ENCODE measurements around the gene CCDC87.
"Not testable (repeated sequence)": the region's sequence is repeated elsewhere in the genome, so short reads cannot be mapped to it uniquely, and the experiment has no call there.

Gene CCDC87

DNA sequence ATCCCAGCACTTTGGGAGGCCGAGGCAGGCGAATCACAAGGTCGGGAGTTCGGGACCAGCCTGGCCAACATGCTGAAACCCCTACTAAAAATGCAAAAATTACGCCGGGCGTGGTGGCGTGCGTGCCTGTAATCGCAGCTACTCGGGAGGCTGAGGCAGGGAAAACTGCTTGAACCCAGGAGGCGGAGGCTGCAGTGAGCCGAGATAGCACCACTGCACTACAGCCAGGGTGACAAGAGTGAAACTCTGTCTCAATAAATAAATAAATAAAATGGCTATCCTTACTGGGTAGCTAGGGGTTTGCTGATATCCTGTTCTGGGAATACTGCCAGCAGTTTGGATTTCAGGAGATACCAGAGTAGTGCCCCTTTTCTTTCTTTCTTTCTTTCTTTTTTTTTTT lies 21.2 kb upstream of the CCDC87 start:
- DNase-seq: no peak

- DNase-seq: no peak
These were observed 19.6 kb upstream of the CCDC87 start for GRCh38 chr11:66612458-66612857.

DNA sequence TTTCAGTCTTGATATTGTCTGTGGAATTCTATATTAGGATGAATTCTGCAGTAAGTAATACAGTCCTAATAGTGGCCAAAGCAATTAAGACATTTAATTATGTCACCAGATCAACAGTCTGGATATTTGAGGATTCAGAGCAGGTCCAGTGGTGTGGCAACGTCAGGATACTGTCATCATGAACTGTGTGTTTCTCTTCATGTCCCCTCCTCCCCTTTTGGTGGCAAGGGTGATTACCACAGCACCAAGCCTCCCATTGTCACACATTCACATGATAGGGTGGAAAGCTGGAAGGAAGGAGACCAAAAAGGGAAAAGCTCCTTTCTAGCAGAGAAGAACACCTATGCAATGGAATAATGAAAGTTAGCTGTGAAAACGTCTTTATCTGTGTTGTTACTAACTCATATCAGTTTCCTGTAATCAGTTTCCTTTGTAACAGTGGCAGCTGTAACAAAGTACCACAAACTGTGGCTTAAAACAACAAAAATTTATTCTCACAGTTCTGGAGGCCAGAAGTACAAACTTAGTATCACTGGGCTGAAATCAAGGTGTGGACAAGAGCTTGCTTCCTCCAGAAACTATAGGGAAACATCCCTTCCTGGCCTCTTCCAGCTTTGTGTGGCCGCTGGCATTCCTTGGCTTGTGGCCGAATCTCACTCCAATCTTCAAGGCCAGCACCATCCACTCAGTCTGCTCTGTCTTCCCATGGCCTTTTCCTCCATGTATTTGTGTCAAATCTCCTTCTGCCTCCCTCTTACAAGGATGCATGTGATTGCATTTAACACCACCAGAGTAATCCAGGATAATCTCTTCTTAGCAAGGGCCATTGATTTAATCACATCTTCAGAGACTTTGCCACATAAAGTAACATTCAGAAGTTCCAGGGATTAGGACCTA lies 17.1 kb upstream of the CCDC87 start:
- DNase-seq: peak; percentile 22 to 51 (median 40)

DNA sequence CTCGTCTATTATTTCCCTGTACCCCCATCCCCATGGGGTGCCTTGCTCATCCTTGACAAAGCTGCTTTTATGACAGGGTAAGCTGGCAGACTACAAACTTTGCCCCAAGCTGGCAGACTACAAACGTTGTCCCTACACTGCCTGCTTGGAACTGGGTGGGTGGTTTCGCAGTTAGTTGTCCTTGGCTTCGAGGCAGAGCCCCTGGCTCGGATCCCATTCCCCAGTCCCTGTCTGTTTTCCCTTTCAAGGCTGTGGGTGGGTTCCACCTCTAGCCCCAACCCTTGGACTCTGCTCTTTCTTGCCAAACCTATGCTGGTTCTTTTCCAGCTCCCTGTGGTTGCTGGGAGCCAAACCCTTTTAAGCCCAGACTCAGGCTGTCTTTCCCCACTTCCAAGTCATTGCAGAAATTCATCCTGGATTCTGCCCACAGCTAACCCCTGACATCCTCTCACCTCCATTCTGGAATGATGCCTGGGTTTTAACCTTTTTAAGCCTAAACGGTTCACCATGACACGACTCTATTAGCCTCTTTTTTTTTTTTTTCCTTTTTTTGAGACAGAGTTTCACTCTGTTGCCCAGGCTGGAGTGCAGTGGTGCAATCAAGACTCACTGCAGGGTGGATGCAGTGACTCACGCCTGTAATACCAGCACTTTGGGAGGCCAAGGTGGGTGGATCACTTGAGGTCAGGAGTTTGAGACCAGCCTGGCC lies 14.4 kb upstream of the CCDC87 start:
- DNase-seq: peak; percentile 25 to 57 (median 52)

DNA sequence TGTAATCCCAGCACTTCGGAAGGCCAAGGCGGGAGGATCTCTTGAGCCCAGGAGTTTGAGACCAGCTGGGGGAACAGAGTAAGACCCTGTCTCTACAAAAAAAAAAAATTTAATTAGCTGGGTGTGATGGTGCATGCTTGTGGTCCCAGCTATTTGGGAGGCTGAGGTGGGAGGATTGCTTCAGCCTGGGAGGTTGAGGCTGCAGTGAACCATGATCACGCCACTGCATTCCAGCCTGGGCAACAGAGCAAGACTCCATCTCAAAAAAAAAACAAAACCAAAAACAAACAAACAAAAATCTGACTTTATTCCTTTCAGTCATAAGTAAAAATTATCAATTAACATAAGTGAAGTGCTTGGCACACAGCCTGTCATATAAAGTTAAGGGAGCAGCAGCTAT lies 13.7 kb upstream of the CCDC87 start:
- not testable (repeated sequence) for DNase-seq

DNA sequence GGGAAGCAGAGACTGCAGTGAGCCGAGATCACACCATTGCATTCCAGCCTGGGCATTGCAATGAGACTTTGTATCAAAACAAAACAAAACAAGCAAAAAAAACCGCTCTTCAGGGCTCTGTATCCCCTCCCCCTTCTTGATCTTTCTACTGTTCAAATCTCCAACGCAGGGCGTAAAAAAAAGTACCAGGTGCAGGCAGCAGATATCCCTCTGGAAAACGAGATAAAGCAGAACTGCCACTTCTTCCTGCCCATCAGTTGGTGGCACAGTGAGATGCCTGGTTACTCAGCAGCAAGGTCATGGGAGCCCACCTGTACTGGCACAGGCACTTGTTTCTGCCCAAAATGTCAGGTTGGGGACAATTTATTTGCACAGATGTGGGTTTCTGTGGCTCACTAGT lies 11.3 kb upstream of the CCDC87 start:
- DNase-seq: no peak

DNA sequence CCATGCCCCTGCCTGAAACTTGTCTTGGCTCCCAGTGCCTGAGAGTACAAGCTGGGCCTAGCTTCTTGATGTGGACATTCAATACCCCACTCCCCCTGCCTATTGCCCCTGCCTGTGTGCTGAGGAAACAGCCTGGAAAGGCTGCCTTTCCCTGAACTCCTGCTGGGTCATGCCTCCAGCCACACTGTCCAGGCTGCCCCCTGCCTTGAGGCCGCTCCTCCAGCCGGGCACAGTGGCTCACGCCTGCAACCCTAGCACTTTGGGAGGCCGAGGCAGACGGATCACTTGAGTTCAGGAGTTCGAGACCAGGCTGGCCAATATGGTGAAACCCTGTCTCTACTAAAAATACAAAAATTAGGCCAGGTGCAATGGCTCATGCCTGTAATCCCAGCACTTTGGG lies 10.2 kb upstream of the CCDC87 start:
- DNase-seq: no peak

DNA sequence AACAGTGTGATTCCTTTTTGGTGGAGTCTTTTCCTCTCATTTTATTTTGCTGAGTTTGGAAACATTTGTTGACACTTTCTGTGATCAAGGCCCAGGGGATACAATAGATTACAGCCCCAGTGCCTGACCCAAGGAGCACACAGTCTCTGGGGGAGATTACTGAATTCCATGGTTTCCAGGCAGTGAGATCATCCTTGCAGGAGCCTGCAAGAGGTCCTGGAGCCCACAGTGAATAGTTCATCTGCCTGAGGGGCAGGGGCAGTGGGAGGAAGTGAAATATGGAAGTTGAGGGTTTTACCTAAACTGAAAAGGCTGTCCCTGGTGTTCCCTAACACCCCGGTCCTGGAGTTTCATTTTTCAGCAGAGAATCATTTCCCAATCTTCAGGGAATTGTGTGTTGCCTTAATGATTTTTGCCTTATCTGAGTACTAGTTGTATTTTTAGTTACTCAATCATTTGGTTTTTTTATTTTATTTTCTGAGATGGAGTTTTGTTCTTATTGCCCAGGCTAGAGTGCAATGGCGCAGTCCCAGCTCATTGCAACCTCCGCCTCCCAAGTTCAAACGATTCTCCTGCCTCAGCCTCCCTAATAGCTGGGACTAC lies 7.9 kb upstream of the CCDC87 start:
- DNase-seq: peak; percentile 37 to 61 (median 58)

GRCh38 chr11:66600219-66600618 lies 7.4 kb upstream of the CCDC87 start:
- DNase-seq: no peak

DNA sequence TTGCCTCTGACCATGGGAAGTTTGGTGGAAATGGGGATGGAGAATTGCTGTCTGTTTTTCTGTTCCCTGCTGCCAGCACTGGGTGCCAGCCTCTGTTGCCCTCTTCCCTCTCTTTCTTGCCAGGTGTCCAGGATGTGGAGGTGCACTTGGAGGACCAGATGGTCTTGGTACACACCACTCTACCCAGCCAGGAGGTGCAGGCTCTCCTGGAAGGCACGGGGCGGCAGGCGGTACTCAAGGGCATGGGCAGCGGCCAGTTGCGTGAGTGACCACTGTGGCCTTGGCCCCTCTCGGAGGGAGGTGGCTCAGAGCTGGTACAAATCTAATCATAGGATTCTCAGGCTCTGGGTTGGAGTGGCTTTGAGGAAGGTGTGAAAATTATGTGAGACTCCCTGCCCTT lies 6.1 kb upstream of the CCDC87 start:
- no peak for DNase-seq

GRCh38 chr11:66595245-66595904 lies 2.5 kb upstream of the CCDC87 start:
- peak; percentile 47 to 74 (median 52) for DNase-seq

DNA sequence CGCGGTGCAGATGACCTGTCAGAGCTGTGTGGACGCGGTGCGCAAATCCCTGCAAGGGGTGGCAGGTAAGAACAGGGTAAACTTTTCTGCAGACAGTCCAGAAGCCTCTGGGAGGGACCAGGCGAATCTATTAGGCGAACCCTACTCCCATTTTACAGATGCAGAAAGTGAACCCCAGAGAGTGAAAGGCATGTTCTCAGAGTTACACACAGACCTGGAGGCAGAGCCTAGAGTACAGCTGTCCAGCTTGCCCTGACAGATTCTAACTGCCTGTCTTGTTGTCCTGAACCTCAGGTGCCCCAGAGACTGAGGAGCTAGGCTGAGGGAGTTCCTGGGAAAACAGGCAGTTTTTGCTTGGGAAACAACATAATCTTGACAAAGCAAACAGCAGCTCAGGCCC lies 787 bp upstream of the CCDC87 start:
- peak in 1 of 4 experiments; percentile 8 for DNase-seq

- peak in 2 of 4 experiments; percentile 17 to 21 for DNase-seq
These were observed 406 bp upstream of the CCDC87 start for GRCh38 chr11:66593303-66593635.

GRCh38 chr11:66591175-66591574 lies 1.7 kb downstream of the CCDC87 start:
- DNase-seq: no peak

DNA sequence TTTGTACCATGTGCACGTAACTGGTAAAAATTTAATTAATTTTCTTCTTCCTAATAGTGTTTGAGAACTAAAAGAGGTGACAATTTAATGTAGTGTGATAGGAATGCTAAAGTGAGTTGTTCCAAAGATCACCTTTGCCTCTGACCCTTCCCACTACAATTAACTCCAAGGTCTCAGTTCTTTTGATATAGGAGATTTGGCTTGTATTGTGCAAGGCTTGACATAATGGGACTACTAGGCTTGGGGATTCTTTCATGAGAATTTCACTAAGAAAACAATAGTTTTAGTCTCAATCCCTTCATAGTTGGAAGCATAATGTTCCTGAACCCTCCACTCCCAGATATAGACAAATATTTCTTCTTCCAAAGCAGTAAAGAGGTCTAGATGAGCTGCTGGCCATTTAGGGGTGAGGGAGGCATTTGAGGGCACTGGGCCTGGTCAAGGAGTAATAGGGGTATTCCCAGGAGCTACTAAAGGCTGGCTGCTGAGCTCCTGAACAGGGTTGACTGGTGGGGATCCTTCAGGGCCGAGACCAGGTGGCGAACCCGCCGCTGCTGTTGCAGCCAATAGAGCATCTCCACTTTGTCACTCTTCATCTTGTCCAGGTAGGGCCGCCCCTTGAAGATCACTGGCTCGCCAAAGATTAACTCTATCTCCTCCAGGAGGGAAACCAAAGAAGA lies 2.7 kb downstream of the CCDC87 start:
- no peak for DNase-seq

DNA sequence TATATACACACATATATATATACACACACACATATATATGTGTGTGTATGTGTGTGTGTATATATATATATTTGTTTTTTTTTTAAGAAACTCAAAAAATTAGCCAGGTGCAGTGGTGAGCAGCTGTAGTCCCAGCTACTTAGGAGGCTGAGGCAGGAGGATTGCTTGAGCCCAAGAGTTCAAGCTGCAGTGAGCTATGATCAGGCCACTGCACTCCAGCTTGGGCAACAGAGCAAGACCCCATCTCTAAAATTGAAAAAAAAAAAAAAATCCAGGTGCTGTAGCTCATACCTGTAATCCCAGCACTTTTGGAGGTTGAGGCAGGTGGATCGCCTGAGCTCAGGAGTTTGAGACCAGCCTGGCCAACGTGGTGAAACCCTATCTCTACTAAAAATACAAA lies 3.5 kb downstream of the CCDC87 start:
- not testable (repeated sequence) for DNase-seq

DNA sequence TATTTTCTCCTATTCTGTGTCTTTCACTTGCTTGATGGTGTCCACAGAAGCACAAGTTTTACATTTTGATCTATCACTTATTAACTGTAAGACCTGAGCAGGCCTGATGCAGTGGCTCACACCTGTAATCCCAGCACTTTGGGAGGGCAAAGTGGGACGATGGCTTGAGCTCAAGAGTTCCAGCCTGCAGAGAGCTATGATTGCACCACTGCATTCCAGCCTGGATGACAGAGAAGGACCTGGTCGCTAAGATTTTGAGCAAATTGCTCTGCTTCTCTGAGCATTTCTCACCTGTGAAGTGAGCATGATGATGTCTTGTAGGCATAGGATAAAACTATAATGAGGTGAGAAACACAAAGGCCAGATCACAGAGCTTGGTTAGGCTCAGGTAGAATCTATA lies 6.7 kb downstream of the CCDC87 start:
- DNase-seq: no peak

DNA sequence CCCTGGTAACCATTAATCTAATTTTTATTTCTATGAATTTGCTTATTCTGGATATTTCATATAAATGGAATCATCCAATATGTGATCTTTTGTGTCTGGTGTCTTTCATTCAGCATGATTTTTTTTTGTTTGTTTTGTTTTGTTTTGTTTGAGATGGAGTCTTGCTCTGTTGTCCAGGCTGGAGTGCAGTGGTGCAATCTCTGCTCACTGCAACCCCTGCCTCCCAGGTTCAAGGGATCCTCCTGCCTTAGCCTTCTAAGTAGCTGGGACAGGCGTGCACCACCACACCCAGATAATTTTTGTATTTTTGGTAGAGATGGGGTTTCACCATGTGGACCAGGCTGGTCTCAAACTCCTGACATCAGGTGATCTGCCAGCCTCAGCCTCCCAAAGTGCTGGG lies 7.4 kb downstream of the CCDC87 start:
- DNase-seq: not testable (repeated sequence)

DNA sequence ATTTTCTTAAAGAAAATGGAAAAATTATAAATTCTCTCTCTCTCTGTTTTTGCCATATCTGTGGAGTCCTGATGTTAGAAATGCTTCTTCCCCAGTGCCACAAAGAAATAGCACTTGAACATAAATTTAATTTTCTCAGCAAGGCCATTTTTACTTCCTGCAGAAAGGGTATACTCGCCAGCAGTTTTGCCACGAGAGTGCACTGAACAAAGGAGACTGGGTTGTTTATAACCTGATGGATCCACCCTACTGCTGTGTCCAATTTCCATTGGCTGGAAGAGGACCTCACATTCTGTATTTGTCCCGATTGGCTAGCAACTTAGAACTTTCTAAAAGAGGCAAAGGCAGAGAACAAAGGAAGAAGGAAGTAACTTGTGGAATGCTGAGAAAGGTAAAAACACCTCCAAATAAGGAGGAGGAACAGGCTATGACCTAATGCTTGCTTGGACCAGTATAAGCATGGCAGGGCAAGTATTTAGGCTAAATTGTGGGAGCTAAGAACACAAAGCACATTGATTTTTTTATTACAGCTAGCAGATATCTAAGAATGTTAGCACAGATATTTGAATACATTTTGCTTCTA lies 10.2 kb downstream of the CCDC87 start:
- DNase-seq: not testable (repeated sequence)

- DNase-seq: no peak
These were observed 11.6 kb downstream of the CCDC87 start for GRCh38 chr11:66581261-66581660.

DNA sequence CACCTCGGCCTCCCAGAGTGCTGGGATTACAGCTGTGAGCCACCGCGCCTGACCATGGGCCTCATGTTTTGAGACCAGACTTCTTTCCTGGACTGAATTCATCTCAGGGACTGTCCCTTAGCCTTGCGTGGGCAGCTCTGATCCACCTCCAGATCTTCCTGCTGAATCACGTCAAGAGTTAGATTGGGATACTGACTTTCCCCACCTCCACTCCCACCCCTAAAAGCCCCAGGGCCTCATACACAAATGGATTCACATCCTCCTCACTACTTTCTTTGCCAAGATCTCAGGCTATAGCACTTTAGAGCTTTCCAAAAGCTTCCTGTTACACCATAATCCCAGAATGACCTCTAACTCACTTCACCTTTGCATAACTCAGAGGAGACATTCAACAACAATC lies 12.1 kb downstream of the CCDC87 start:
- peak; percentile 53 to 81 (median 74) for DNase-seq

GRCh38 chr11:66579017-66579606 lies 13.8 kb downstream of the CCDC87 start:
- peak; percentile 86 to 93 (median 92) for DNase-seq

Data from suppressor macrophage (primary cell).